K562 (cell line): ENCODE measurements around the gene KNTC1. TPM values are rescaled to one million over a fixed set of nuclear protein-coding genes. Genes with fewer than 3 reads are reported as not detected.
"Not testable (repeated sequence)": the region's sequence is repeated elsewhere in the genome, so short reads cannot be mapped to it uniquely, and the experiment has no call there.

Source experiments
- ATAC-seq: fragments of 200-7000 bp; cut with Tn5 transposase; 3 replicates; pipeline ENCODE4 v1.9.1; 2020; ENCODE audit warnings: moderate library complexity
- BruUV-seq: library from RNA; stranded (reverse); fragments of 400-500 nt; replicated peaks from 2 replicates; lab custom pipeline; 2021; lab: Mats Ljungman, UMichigan
- CTCF ChIA-PET: fragments of 300-600 bp; formaldehyde crosslinking; extraction: SDS; loops from one replicate; lab custom pipeline; 2021; ENCODE audit warnings: low intra/inter-chr PET ratio; lab: Yijun Ruan, JAX
- POLR2A ChIA-PET: fragments of 300-600, 350-650 bp; sonication (Branson Sonifier 250); formaldehyde crosslinking; extraction: SDS; loops from one replicate; lab custom pipeline; 2021; ENCODE audit warnings: antibody characterized with exemption, inconsistent platforms; lab: Yijun Ruan, JAX
- DNase-seq, 4 experiments: peaks; one replicate each; pipeline versions ENCODE4 v3.0.0 to v3.0.0-alpha.2; 2011 to 2018; ENCODE audit warnings: low spot score in 3 of 4, mixed read lengths in 3 of 4; ENCODE audit errors: extremely low read depth in 1 of 4
- FAIRE-seq: peaks from 2 replicates; lab custom pipeline; 2011; peaks lifted over from hg19 to GRCh38; lab: Jason Lieb, UNC
- H2AFZ ChIP-seq: 2 replicates; pipeline ENCODE4 v1.6.0; 2011; ENCODE audit warnings: low read depth, low read length, control low read depth, inconsistent platforms
- H3K27ac ChIP-seq: fragments of 200-600 bp; 3 replicates; pipeline ENCODE4 v1.8.0; 2011; ENCODE audit warnings: low read depth, mild to moderate bottlenecking, control low read depth, inconsistent platforms, low read length, moderate library complexity, mixed read lengths; ENCODE audit errors: extremely low read depth
- H3K27me3 ChIP-seq, 2 experiments: fragments of 300-600 bp in 1 of 2; 2 replicates in 1 of 2; 3 replicates in 1 of 2; pipeline versions ENCODE4 v1.6.0 to v1.8.0; 2011; ENCODE audit warnings: inconsistent platforms in 2 of 2, low read length in 2 of 2, mild to moderate bottlenecking in 1 of 2, mixed read lengths in 1 of 2, moderate library complexity in 1 of 2; ENCODE audit not compliant: control insufficient read depth in 2 of 2, insufficient read depth in 2 of 2
- H3K36me3 ChIP-seq: fragments of 300-600 bp; 3 replicates; pipeline ENCODE4 v1.8.0; 2011; ENCODE audit warnings: mild to moderate bottlenecking, low read length, inconsistent platforms; ENCODE audit not compliant: control insufficient read depth, insufficient read depth
- H3K4me1 ChIP-seq, 2 experiments: fragments of 200-600 bp in 1 of 2; replicated peaks in 1 of 2; 2 replicates in 1 of 2; 3 replicates in 1 of 2; pipeline versions ENCODE4 v1.5.1 to v1.8.0; 2011; ENCODE audit warnings: inconsistent platforms in 2 of 2, low read length in 2 of 2, mild to moderate bottlenecking in 1 of 2, mixed read lengths in 1 of 2, moderate library complexity in 1 of 2; ENCODE audit not compliant: control insufficient read depth in 2 of 2, insufficient read depth in 2 of 2
- H3K4me2 ChIP-seq: 2 replicates; pipeline ENCODE4 v1.6.1; 2011; ENCODE audit warnings: low read length, control low read depth, inconsistent platforms, mixed read lengths; ENCODE audit not compliant: insufficient read depth
- H3K4me3 ChIP-seq: fragments of 200-600 bp; sonication (generic), shearing (Covaris generic); 2 replicates; pipeline ENCODE4 v1.5.1; 2016; ENCODE audit warnings: control low read depth, inconsistent platforms
- H3K79me2 ChIP-seq: fragments of 200-600 bp; 3 replicates; pipeline ENCODE4 v1.8.0; 2011; ENCODE audit warnings: low read length, inconsistent platforms; ENCODE audit not compliant: control insufficient read depth, insufficient read depth
- H3K9ac ChIP-seq, 2 experiments: 2 replicates each; pipeline versions ENCODE4 v1.6.0 to v1.6.1; 2011; ENCODE audit warnings: low read depth in 2 of 2, low read length in 2 of 2, control low read depth in 1 of 2, inconsistent platforms in 1 of 2, mild to moderate bottlenecking in 1 of 2, mixed read lengths in 1 of 2; ENCODE audit not compliant: insufficient read depth in 1 of 2
- H3K9me1 ChIP-seq: one replicate; pipeline ENCODE4 v1.6.0; 2011; ENCODE audit warnings: inconsistent platforms, mild to moderate bottlenecking, low read length, moderate library complexity; ENCODE audit not compliant: control insufficient read depth, insufficient read depth
- H3K9me3 ChIP-seq: replicated peaks from 2 replicates; pipeline ENCODE4 v1.5.1; 2011; ENCODE audit warnings: low read depth, low read length, inconsistent platforms; ENCODE audit not compliant: control insufficient read depth, insufficient read depth
- H4K20me1 ChIP-seq: replicated peaks from 2 replicates; pipeline ENCODE4 v1.6.1; 2011; ENCODE audit warnings: low read length, inconsistent platforms, mixed read lengths; ENCODE audit not compliant: control insufficient read depth, insufficient read depth
- NFYB ChIP-seq: IDR thresholded peaks from 2 replicates; pipeline ENCODE4 v1.6.1; 2011; ENCODE audit warnings: mild to moderate bottlenecking, moderate library complexity; ENCODE audit not compliant: insufficient read length; ENCODE audit errors: extremely low read depth
- POLR2A ChIP-seq: fragments of 450-650 bp; conservative IDR thresholded peaks from 2 replicates; pipeline ENCODE4 v1.6.1; 2016
- POLR2G ChIP-seq: fragments of 200-400 bp; formaldehyde crosslinking; IDR thresholded peaks from 2 replicates; pipeline ENCODE4 v1.6.1; 2017; ENCODE audit warnings: low read depth, mild to moderate bottlenecking, antibody characterized with exemption, low read length, moderate library complexity
- WGBS: fragments of 100-300 bp; shearing (Covaris generic); methylation state at CpG from one replicate; pipeline ENCODE4 v1.1.6; 2016; ENCODE audit warnings: low coverage, mixed read lengths; ENCODE audit not compliant: insufficient coverage; ENCODE audit errors: missing lambda C conversion rate; 5-methylcytosine and 5-hydroxymethylcytosine counted together
- in situ Hi-C: fragments of 300-500 bp; cut with MboI; formaldehyde crosslinking; loops from 4 replicates; pipeline ENCODE4 v1.15.0; 2018; ENCODE audit warnings: inconsistent platforms, mixed read lengths
- intact Hi-C: fragments of 100-400 bp; cut with micrococcal nuclease; formaldehyde crosslinking; loops from 2 replicates; pipeline ENCODE4 v1.14.2; 2022
- polyA plus RNA-seq, 8 experiments: library from polyadenylated mRNA; depleted of rRNA in 4 of 8; stranded (reverse) in 5 of 8; unstranded in 3 of 8; fragments of >200 nt; fragmentation: Nextera tagmentation in 2 of 8; fragmentation: Illumina TruSeq in 1 of 8; extraction: Ambion mirVana in 2 of 8; extraction: Trizol in 1 of 8; gene quantifications; 2 replicates each; pipeline versions ENCODE4 v1.2.1 to v1.2.3, GENCODE V29; 2011 to 2014; ENCODE audit warnings: inconsistent platforms in 1 of 8, missing spikeins in 1 of 8
- total RNA-seq, 7 experiments: library from RNA; depleted of rRNA in 6 of 7; stranded (reverse); fragments of >200 nt in 6 of 7; fragmentation: Illumina TruSeq in 2 of 7; extraction: Trizol in 2 of 7; gene quantifications; 2 replicates each; pipeline versions ENCODE4 v1.2.1 to v1.2.3, GENCODE V29; 2011 to 2021; ENCODE audit warnings: low replicate concordance in 1 of 7
- TF ChIP-seq, protein P1 (sequence below): sonication (generic); formaldehyde crosslinking; IDR thresholded peaks from 2 replicates; pipeline ENCODE4 v1.8.1; 2023; ENCODE audit warnings: mild to moderate bottlenecking, missing genetic modification reagents

The KNTC1 gene
- total and polyA plus RNA-seq, 9 of the 15 experiments (the other 6 are each of a cell fraction or from before 2014, with no cell fraction given), result 38.9 to 135 (median 99.6) TPM

GRCh38 chr12:122591966-122592365 lies 64.9 kb downstream of the KNTC1 start:
- WGBS, result 97% methylated on average over 5 of the region's 30 CpGs
- BruUV-seq, FAIRE-seq, H3K79me2 ChIP-seq, DNase-seq, H2AFZ ChIP-seq, CTCF ChIA-PET, intact Hi-C loops, H3K4me1 ChIP-seq, H4K20me1 ChIP-seq, H3K27ac ChIP-seq, in situ Hi-C loops, H3K9ac ChIP-seq, H3K27me3 ChIP-seq, H3K4me3 ChIP-seq, H3K4me2 ChIP-seq, ATAC-seq, H3K9me1 ChIP-seq, H3K9me3 ChIP-seq: not testable (repeated sequence)
- H3K36me3 ChIP-seq, result peaks cover 86% of the 10 kb centered on the region
- TF ChIP-seq POLR2G, result 0 out of 2 replicates have a peak, but pooled peaks have one; percentile 11
- TF ChIP-seq, protein P1, sequence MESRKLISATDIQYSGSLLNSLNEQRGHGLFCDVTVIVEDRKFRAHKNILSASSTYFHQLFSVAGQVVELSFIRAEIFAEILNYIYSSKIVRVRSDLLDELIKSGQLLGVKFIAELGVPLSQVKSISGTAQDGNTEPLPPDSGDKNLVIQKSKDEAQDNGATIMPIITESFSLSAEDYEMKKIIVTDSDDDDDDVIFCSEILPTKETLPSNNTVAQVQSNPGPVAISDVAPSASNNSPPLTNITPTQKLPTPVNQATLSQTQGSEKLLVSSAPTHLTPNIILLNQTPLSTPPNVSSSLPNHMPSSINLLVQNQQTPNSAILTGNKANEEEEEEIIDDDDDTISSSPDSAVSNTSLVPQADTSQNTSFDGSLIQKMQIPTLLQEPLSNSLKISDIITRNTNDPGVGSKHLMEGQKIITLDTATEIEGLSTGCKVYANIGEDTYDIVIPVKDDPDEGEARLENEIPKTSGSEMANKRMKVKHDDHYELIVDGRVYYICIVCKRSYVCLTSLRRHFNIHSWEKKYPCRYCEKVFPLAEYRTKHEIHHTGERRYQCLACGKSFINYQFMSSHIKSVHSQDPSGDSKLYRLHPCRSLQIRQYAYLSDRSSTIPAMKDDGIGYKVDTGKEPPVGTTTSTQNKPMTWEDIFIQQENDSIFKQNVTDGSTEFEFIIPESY (CRISPR knock-in tag), result 0 out of 2 replicates have a peak, but pooled peaks have one; percentile 27
- POLR2A ChIA-PET, result interaction anchor here (1.0 kb wide), 1 partner anchor 54 kb away, joined by 3 read pairs; no protein-coding TSS in a partner anchor

DNA sequence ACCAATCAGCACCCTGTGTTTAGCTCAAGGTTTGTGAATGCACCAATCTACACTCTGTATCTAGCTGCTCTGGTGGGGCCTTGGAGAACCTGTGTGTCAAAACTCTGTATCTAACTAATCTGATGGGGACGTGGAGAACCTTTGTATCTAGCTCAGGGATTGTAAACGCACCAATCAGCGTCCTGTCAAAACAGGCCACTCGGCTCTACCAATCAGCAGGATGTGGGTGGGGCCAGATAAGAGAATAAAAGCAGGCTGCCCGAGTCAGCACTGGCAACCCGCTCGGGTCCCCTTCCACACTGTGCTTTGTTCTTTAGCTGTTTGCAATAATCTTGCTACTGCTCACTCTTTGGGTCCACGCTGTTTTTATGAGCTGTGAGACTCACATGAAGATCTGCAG lies 65.5 kb downstream of the KNTC1 start:
- H3K36me3 ChIP-seq, result peaks cover 83% of the 10 kb centered on the region
- H3K4me3 ChIP-seq, in situ Hi-C loops, H3K27me3 ChIP-seq, BruUV-seq, H4K20me1 ChIP-seq, H3K9ac ChIP-seq, H3K4me2 ChIP-seq, ATAC-seq, H3K9me3 ChIP-seq, CTCF ChIA-PET, H2AFZ ChIP-seq, intact Hi-C loops: not testable (repeated sequence)
- WGBS, result 60% methylated on average over 6 of the region's 8 CpGs
- DNase-seq, result peak in 1 of 4 experiments; percentile 6
- POLR2A ChIA-PET, result interaction anchor here (0.9 to 1.7 kb wide), 2 partner anchors 8 to 10 kb away, joined by 4 to 7 read pairs; no protein-coding TSS in a partner anchor
- peak; percentile 51 for TF ChIP-seq NFYB
- TF ChIP-seq POLR2A, result peak; percentile 37; the same call in 1 of the 2 replicates
- TF ChIP-seq, all 486 proteins: peak for 2; not testable (repeated sequence) for 484
- not testable (repeated sequence) for H3K9me1 ChIP-seq, H3K79me2 ChIP-seq, H3K4me1 ChIP-seq, H3K27ac ChIP-seq, FAIRE-seq
